DND-41 (cell line): Measurements from ENCODE around the gene COL23A1.

ENCODE experiments used
- ATAC-seq: fragments of 200-7000 bp; cut with Tn5 transposase; 3 replicates; pipeline ENCODE4 v1.9.1; 2021; ENCODE audit warnings: low read depth; ENCODE audit not compliant: insufficient read depth
- DNase-seq: peaks from one replicate; pipeline ENCODE4 v3.0.0-alpha.2; 2020
- H2AFZ ChIP-seq: 2 replicates; pipeline ENCODE4 v1.6.0; 2012; ENCODE audit warnings: low read depth, low read length
- H3K27ac ChIP-seq: 2 replicates; pipeline ENCODE4 v1.5.1; 2012; ENCODE audit warnings: low read length, inconsistent platforms
- H3K27me3 ChIP-seq: fragments of 200-600 bp; sonication (generic); 2 replicates; pipeline ENCODE4 v1.6.0; 2012; ENCODE audit warnings: low read length, mild to moderate bottlenecking, inconsistent platforms; ENCODE audit not compliant: insufficient read depth, poor library complexity
- H3K36me3 ChIP-seq: 2 replicates; pipeline ENCODE4 v1.5.1; 2012; ENCODE audit warnings: low read length, inconsistent platforms; ENCODE audit not compliant: insufficient read depth
- H3K4me1 ChIP-seq: 2 replicates; pipeline ENCODE4 v1.5.1; 2012; ENCODE audit warnings: mild to moderate bottlenecking, low read length; ENCODE audit not compliant: insufficient read depth
- H3K4me2 ChIP-seq: 2 replicates; pipeline ENCODE4 v1.6.0; 2012; ENCODE audit warnings: mild to moderate bottlenecking, moderate library complexity, low read length, inconsistent platforms; ENCODE audit not compliant: insufficient read depth
- H3K4me3 ChIP-seq, 2 experiments: fragments of 200-600 bp in 1 of 2; shearing (Covaris generic) in 1 of 2; 2 replicates each; pipeline ENCODE4 v1.5.1; 2012 to 2016; ENCODE audit warnings: inconsistent platforms in 2 of 2, low read length in 2 of 2, mild to moderate bottlenecking in 2 of 2, low read depth in 1 of 2, moderate library complexity in 1 of 2
- H3K79me2 ChIP-seq: 2 replicates; pipeline ENCODE4 v1.6.0; 2012; ENCODE audit warnings: low read length, inconsistent platforms; ENCODE audit not compliant: insufficient read depth
- H3K9ac ChIP-seq: 2 replicates; pipeline ENCODE4 v1.6.0; 2012; ENCODE audit warnings: low read depth, mild to moderate bottlenecking, inconsistent platforms, low read length, moderate library complexity
- H3K9me3 ChIP-seq: 2 replicates; pipeline ENCODE4 v1.5.1; 2012; ENCODE audit warnings: low read length, moderate library complexity, mild to moderate bottlenecking, inconsistent platforms; ENCODE audit not compliant: insufficient read depth, severe bottlenecking
- H4K20me1 ChIP-seq: 2 replicates; pipeline ENCODE4 v1.6.0; 2012; ENCODE audit warnings: low read length; ENCODE audit not compliant: insufficient read depth
- EZH2 ChIP-seq: IDR thresholded peaks from 3 replicates; pipeline ENCODE4 v1.6.1; 2012; ENCODE audit warnings: borderline replicate concordance, low read depth, mild to moderate bottlenecking, moderate library complexity, low read length, inconsistent platforms; ENCODE audit not compliant: severe bottlenecking
- TF ChIP-seq, protein P1 (sequence below): IDR thresholded peaks from 2 replicates; pipeline ENCODE4 v1.5.1; 2012; ENCODE audit warnings: borderline replicate concordance, low read length, moderate library complexity, mild to moderate bottlenecking; ENCODE audit not compliant: poor library complexity, severe bottlenecking; ENCODE audit errors: extremely low read depth

The COL23A1 gene

DNA sequence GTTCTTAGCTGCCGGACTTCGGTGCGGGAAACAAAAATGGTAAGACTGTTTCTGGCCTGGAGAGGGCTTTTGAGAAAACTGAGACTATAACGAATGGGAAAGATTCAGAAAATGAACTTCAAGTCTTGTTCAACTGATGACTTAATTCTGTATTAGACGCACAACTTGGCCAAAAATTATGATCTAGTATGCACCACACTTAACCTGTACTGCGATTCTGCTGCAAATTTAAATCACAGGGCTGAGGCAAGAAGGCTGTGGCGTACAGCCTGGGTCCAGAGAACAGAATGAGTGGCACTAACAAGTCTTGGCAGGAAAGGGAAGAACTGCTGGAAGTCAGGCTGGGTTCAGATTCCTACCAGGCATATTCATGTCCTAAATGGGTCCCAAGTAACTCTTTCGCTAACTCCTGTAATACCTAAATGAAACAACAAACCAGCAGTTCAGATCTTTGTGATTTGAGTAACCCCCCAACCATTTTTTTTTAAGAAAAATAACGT, 781 bp upstream of the COL23A1 start:
- no peak for DNase-seq
- no peaks in the 10 kb centered on the region; the same call in 1 of the 2 replicates for H3K36me3 ChIP-seq
- no peak for TF ChIP-seq EZH2
- no peak overlapping the region for H3K9ac ChIP-seq
- no peaks in the 10 kb centered on the region for H4K20me1 ChIP-seq
- peaks cover 13% of the 10 kb centered on the region for H3K9me3 ChIP-seq
- ATAC-seq: no peak
- no peak overlapping the region for H2AFZ ChIP-seq
- H3K79me2 ChIP-seq: no peaks in the 10 kb centered on the region
- H3K4me2 ChIP-seq: no peak overlapping the region
- H3K4me3 ChIP-seq: no peak overlapping the region
- H3K27ac ChIP-seq: no peak overlapping the region
- no peaks in the 10 kb centered on the region for H3K27me3 ChIP-seq
- no peaks in the 10 kb centered on the region for H3K4me1 ChIP-seq

DNA sequence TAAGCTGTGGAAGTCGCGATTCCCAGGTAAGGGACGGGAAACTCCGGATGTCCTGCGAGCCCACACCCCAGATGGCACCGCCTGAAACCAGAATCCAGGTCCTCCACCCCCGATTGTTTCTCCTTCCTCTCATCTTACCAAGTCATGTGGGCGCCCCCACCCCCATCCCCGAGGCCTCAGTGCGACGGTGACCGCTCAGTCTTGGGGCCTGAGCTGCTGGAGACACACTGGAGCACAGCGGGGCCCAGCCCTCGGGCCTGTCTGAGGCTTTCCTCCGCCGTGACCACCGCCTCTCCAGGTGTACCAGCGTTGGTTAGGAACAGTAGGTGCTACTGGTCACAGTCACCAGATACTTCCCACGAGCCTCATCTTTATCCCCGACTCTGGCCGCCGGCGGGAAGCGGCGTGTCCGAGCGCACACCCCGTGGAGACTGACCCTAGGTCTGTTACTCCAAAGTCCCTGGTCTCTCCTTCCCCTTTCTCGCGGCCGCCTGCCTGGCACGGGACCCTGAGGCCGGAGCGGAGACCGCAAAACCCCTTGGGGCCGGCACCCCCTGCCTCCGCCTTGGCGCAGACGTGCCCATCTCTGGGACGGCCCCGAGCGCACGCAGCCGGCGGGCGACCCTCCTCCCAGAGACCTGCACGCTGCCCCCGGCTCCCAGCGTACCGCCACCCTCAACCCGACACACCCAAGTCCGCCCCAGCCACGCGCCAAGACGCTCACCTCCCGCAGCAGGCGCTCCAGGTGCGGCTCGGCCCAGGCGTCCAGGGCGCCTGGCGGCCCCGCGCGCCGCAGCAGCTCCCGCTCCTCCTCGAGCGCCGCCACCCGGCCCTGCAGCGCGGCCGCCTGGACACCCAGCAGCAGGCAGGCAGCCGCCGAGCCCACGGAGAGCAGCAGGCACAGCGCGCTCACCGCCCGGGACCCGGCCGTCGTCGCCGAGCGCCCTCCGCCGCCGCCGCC, 733 bp downstream of the COL23A1 start:
- Histone ChIP-seq H3K9ac (no peak overlapping the region), H3K27ac (no peak overlapping the region), H3K9me3 (peaks cover 4% of the 10 kb centered on the region), H3K36me3 (no peaks in the 10 kb centered on the region; the same call in 1 of the 2 replicates), H3K4me1 (no peaks in the 10 kb centered on the region), H2AFZ (no peak overlapping the region), H4K20me1 (no peaks in the 10 kb centered on the region), H3K27me3 (no peaks in the 10 kb centered on the region), H3K79me2 (no peaks in the 10 kb centered on the region), H3K4me3 (no peak overlapping the region), H3K4me2 (no peak overlapping the region)
- DNase-seq (no peak), ATAC-seq (no peak)
- no peak for TF ChIP-seq EZH2
- TF ChIP-seq, protein P1, sequence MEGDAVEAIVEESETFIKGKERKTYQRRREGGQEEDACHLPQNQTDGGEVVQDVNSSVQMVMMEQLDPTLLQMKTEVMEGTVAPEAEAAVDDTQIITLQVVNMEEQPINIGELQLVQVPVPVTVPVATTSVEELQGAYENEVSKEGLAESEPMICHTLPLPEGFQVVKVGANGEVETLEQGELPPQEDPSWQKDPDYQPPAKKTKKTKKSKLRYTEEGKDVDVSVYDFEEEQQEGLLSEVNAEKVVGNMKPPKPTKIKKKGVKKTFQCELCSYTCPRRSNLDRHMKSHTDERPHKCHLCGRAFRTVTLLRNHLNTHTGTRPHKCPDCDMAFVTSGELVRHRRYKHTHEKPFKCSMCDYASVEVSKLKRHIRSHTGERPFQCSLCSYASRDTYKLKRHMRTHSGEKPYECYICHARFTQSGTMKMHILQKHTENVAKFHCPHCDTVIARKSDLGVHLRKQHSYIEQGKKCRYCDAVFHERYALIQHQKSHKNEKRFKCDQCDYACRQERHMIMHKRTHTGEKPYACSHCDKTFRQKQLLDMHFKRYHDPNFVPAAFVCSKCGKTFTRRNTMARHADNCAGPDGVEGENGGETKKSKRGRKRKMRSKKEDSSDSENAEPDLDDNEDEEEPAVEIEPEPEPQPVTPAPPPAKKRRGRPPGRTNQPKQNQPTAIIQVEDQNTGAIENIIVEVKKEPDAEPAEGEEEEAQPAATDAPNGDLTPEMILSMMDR: no peak

DNA sequence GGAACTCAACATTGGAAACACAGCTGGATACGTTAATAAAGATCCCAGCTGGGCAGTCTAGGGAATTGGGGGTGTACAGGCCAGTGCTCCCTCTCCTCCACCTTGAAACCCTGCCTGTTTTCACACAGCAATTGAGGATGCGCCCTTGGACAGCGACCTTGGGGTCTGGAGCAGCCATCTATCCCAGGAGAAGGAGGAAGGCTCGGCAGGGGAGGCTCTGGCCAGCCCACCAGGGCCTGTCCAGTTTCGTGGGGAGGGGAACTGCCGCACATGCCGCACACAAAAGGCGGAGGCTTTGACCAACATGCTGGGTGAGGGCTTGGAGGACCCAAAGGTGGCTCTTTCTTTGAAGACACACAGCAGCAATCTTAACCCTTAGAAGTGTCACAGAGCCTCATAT, 1.4 kb downstream of the COL23A1 start:
- ATAC-seq (no peak), DNase-seq (no peak)
- H3K9me3 ChIP-seq: peaks cover 4% of the 10 kb centered on the region
- TF ChIP-seq EZH2: no peak
- TF ChIP-seq, protein P1: no peak
- no peak overlapping the region for H2AFZ ChIP-seq
- no peaks in the 10 kb centered on the region for H3K4me1 ChIP-seq
- no peaks in the 10 kb centered on the region for H4K20me1 ChIP-seq
- H3K4me3 ChIP-seq: no peak overlapping the region
- no peak overlapping the region for H3K27ac ChIP-seq
- no peak overlapping the region for H3K9ac ChIP-seq
- no peak overlapping the region for H3K4me2 ChIP-seq
- no peaks in the 10 kb centered on the region for H3K36me3 ChIP-seq
- no peaks in the 10 kb centered on the region for H3K79me2 ChIP-seq
- H3K27me3 ChIP-seq: no peaks in the 10 kb centered on the region
